ENCODE measurements around the gene ARFRP1. TPM values are rescaled to one million over a fixed set of nuclear protein-coding genes. Genes with fewer than 3 reads are reported as not detected.

ARFRP1 gene
- total RNA-seq, 1 experiment from 2014 or later = 71.2 TPM

- CTCF ChIA-PET = no interaction called here
- H3K27me3 ChIP-seq (ENCODE audit: low read length) = no peaks in the 10 kb centered on the region
Observed at GRCh38 chr20:63690898-63691710, 16.7 kb downstream of the ARFRP1 start.

GRCh38 chr20:63690003-63690897, 17.5 kb downstream of the ARFRP1 start:
- H3K4me3 ChIP-seq (ENCODE audit: low read length) = no peak overlapping the region
- no peaks in the 10 kb centered on the region for H3F3A ChIP-seq (ENCODE audit: low read length, unreplicated experiment)
- H3K27ac ChIP-seq (ENCODE audit: low read length) = no peak overlapping the region
- H4K20me1 ChIP-seq (ENCODE audit: low read length) = no peaks in the 10 kb centered on the region
- ChIA-PET CTCF (no interaction called here), POLR2A (ENCODE audit: unreplicated experiment) (no interaction called here)
- no peaks in the 10 kb centered on the region for H3K27me3 ChIP-seq (ENCODE audit: low read length)
- no peak for ATAC-seq
- peaks cover 11% of the 10 kb centered on the region for H3K4me1 ChIP-seq (ENCODE audit: insufficient read depth, low read length)
- DNase-seq = no peak
- H3K4me2 ChIP-seq (ENCODE audit: low read length) = no peak overlapping the region
- no peaks in the 10 kb centered on the region; the same call in 1 of the 2 replicates for H3K36me3 ChIP-seq (ENCODE audit: low read depth, low read length)
- no peak overlapping the region for H3K9ac ChIP-seq (ENCODE audit: low read length)
- TF ChIP-seq EZH2phosphoT487 (IDR thresholded peaks at IDR 0.05; ENCODE audit: borderline replicate concordance, low read length) (no peak), EZH2 (IDR thresholded peaks at IDR 0.05; ENCODE audit: low read length, unreplicated experiment) (no peak), CTCF (conservative IDR thresholded peaks at IDR 0.05; ENCODE audit: low read depth, low read length) (no peak)
- no peak overlapping the region for H2AFZ ChIP-seq (ENCODE audit: low read length)
- no peaks in the 10 kb centered on the region for H3K79me2 ChIP-seq (ENCODE audit: low read length)
- no TSS peak for BruUV-seq (replicated peaks)
- no peaks in the 10 kb centered on the region for H3K9me2 ChIP-seq (replicated peaks; ENCODE audit: low read length)
- intact Hi-C loops (cut with micrococcal nuclease) = no loop called here
- no peaks in the 10 kb centered on the region for H3K9me3 ChIP-seq (ENCODE audit: low read length)

More at GRCh38 chr20:63690898-63691710, 16.7 kb downstream of the ARFRP1 start:
- POLR2A ChIA-PET (ENCODE audit: unreplicated experiment) = no interaction called here
- no peaks in the 10 kb centered on the region for H3K9me3 ChIP-seq (ENCODE audit: low read length)
- H3K4me1 ChIP-seq (ENCODE audit: insufficient read depth, low read length) = peaks cover 11% of the 10 kb centered on the region
- no peaks in the 10 kb centered on the region; the same call in 1 of the 2 replicates for H3K36me3 ChIP-seq (ENCODE audit: low read depth, low read length)
- no peaks in the 10 kb centered on the region for H4K20me1 ChIP-seq (ENCODE audit: low read length)
- TF ChIP-seq EZH2phosphoT487 (IDR thresholded peaks at IDR 0.05; ENCODE audit: borderline replicate concordance, low read length) (no peak), EZH2 (IDR thresholded peaks at IDR 0.05; ENCODE audit: low read length, unreplicated experiment) (no peak), CTCF (conservative IDR thresholded peaks at IDR 0.05; ENCODE audit: low read depth, low read length) (no peak)
- ATAC-seq (no peak), DNase-seq (no peak)
- no peaks in the 10 kb centered on the region for H3K79me2 ChIP-seq (ENCODE audit: low read length)
- H3K4me3 ChIP-seq (ENCODE audit: low read length) = no peak overlapping the region
- no peak overlapping the region for H2AFZ ChIP-seq (ENCODE audit: low read length)
- H3K27ac ChIP-seq (ENCODE audit: low read length) = no peak overlapping the region
- intact Hi-C loops (cut with micrococcal nuclease) = no loop called here
- H3K9ac ChIP-seq (ENCODE audit: low read length) = no peak overlapping the region
- BruUV-seq (replicated peaks) = no TSS peak
- no peak overlapping the region for H3K4me2 ChIP-seq (ENCODE audit: low read length)
- H3K9me2 ChIP-seq (replicated peaks; ENCODE audit: low read length) = no peaks in the 10 kb centered on the region
- H3F3A ChIP-seq (ENCODE audit: low read length, unreplicated experiment) = no peaks in the 10 kb centered on the region

Data from PC-3 (cell line).